ENCODE measurements around the gene MYF6. TPM values are rescaled to one million over a fixed set of nuclear protein-coding genes. Genes with fewer than 3 reads are reported as not detected.
"Not testable (repeated sequence)": the region's sequence is repeated elsewhere in the genome, so short reads cannot be mapped to it uniquely, and the experiment has no call there.

The MYF6 gene
- polyA plus RNA-seq (ENCODE audit: insufficient read length in 12 of 12) = 100 to 1,000 TPM in 5 of 12 donors, 10 to 100 TPM in 6, not detected in 1; 39.5 to 122 (median 87.7) TPM
- long read RNA-seq, donor 1 = 0 reads
- long read RNA-seq, donor 2, transcript MYF6-201 (3 exons, 1,465 nt) = major isoform, 59 of 69 reads
- long read RNA-seq, donor 2, partial matches to known transcripts = 10 of 69 reads
- long read RNA-seq, donor 2, other reads (novel, unspliced or antisense) = 0 of 69 reads
- long read RNA-seq, donor 3, transcript MYF6-201 (3 exons, 1,465 nt) = major isoform, 33 of 33 reads
- long read RNA-seq, donor 3, partial matches to known transcripts = 0 of 33 reads
- long read RNA-seq, donor 3, other reads (novel, unspliced or antisense) = 0 of 33 reads
- long read RNA-seq, donor 4, transcript MYF6-201 (3 exons, 1,465 nt) = major isoform, 22 of 28 reads
- long read RNA-seq, donor 4, partial matches to known transcripts = 6 of 28 reads
- long read RNA-seq, donor 4, other reads (novel, unspliced or antisense) = 0 of 28 reads
- long read RNA-seq, donor 5 = 0 reads
- long read RNA-seq, donor 6, transcript MYF6-201 (3 exons, 1,465 nt) = major isoform, 34 of 34 reads
- long read RNA-seq, donor 6, partial matches to known transcripts = 0 of 34 reads
- long read RNA-seq, donor 6, other reads (novel, unspliced or antisense) = 0 of 34 reads
- long read RNA-seq, donor 7, transcript MYF6-201 (3 exons, 1,465 nt) = major isoform, 26 of 33 reads
- long read RNA-seq, donor 7, partial matches to known transcripts = 7 of 33 reads
- long read RNA-seq, donor 7, other reads (novel, unspliced or antisense) = 0 of 33 reads
- long read RNA-seq, donor 8, transcript MYF6-201 (3 exons, 1,465 nt) = major isoform, 73 of 95 reads
- long read RNA-seq, donor 8, partial matches to known transcripts = 22 of 95 reads
- long read RNA-seq, donor 8, other reads (novel, unspliced or antisense) = 0 of 95 reads
- long read RNA-seq, donor 9, transcript MYF6-201 (3 exons, 1,465 nt) = major isoform, 27 of 32 reads
- long read RNA-seq, donor 9, partial matches to known transcripts = 5 of 32 reads
- long read RNA-seq, donor 9, other reads (novel, unspliced or antisense) = 0 of 32 reads
- long read RNA-seq, donor 10, transcript MYF6-201 (3 exons, 1,465 nt) = major isoform, 72 of 97 reads
- long read RNA-seq, donor 10, partial matches to known transcripts = 25 of 97 reads
- long read RNA-seq, donor 10, other reads (novel, unspliced or antisense) = 0 of 97 reads
- long read RNA-seq, donor 11, transcript MYF6-201 (3 exons, 1,465 nt) = major isoform, 38 of 56 reads
- long read RNA-seq, donor 11, partial matches to known transcripts = 18 of 56 reads
- long read RNA-seq, donor 11, other reads (novel, unspliced or antisense) = 0 of 56 reads

DNA sequence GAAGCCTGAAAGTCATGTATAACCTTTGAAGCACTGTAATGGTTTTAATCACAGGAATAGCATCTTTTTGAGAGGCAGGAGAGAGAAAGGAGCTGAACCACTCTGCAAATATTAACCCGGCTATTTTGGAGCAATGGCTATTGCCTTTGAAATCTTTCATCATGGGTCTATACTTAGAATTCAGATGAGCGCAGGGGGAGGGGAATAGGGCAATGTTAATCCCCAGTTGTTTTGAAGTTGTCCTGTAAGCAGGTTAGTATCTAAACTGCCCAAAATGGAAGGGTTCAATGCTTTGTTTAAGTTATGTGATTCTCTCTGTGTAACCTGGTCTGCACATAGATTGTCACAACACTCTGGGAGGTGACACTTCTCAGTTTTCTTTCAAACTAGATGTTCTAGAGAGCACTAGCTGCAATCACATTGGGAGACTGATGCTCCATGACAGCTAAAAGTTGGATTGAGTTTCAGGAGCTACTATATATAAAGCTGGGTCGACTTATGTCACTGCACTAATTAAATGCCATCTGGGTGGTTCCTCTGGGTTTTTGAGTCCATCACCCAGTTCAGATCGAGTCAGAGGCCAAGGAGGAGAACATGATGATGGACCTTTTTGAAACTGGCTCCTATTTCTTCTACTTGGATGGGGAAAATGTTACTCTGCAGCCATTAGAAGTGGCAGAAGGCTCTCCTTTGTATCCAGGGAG is at the start of gene MYF6:
Gene MYF6, plus strand, starts transcription at position 509 of the 704 bp plus-strand sequence. Its CDS starts 86 bp downstream, at position 595.
- no peak for DNase-seq

DNA sequence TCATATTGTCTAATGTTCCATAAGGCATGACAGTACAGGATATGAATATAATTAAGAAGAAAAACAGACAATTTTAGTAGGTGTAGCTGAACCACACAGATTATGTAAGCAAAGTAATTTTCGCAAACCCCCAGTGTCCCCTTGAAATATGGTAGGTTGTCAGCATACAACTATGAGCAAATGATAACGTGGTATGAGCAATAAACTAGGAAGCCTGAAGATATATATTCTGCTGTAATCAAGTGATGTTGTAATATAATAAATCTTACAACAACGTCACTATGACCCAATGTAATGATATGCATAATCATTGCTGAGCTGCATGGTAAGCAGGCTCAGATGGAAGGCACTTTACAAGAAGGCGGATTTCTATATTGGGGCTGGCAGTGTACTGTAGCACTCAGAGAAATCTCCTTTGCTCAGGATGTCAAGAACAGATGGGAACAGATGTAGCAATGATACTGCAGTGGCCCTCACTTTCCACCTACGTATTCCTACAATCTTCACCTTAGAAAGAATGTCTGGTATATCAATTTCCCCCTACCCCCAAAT is 47.8 kb upstream of the MYF6 start:
- no peak for DNase-seq

DNA sequence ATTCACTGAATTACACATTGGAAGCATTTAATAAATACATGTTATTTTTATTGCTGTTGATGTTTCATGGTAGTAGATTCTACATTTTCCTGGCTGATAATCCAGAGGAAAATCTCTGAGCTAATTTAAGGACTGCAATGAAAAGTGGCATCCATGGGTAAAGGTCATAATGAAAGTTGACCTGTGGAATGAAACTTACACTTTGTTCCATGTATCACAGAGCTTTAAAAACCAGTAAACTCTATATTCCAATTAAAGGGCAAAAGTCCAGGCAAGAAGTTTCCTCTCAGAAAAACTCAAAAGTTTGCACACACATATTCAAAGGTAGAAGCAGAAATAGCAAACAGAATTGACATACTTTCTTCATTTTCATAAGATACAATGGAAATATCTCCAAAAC is 44.8 kb upstream of the MYF6 start:
- DNase-seq = no peak

DNA sequence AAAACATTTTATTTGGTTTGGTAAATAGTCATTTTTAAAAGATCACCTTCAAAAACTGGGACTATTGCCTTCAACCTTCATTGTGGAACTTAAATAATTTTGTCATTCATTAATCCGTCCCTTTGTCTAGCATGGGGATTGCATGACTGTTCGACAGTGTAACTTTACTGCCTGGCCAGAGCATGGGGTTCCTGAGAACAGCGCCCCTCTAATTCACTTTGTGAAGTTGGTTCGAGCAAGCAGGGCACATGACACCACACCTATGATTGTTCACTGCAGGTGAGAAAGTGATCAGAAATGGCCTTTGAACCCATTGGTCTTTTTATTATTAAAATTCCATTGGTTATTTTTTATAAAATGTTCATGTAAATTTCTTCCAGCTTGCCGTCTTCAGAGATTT is 37.2 kb upstream of the MYF6 start:
- no peak for DNase-seq

DNA sequence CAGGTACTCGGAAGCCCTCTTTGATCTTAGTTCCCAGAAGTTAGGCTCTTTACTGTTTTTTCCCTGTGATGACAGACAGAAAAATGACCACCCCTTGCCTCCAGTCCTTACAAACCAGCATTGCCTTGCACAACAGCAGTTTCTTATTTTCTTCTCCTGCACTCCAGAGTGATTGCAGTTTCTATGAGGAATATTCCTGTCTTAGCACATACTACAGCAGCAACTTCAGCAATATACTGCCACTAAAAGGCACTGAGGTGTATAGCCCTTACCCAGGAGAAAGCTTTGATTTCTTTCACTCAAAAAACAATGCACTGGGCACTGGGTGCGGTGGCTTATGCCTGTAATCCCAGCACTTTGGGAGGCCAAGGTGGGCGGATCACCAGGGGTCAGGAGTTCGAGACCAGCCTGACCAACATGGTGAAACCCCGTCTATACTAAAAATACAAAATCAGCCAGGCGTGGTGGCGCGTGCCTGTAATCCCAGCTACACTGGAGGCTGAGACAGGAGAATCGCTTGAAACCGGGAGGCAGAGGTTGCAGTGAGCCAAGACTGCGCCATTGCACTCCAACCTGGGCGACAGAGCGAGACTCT is 31.3 kb upstream of the MYF6 start:
- not testable (repeated sequence) for DNase-seq

DNA sequence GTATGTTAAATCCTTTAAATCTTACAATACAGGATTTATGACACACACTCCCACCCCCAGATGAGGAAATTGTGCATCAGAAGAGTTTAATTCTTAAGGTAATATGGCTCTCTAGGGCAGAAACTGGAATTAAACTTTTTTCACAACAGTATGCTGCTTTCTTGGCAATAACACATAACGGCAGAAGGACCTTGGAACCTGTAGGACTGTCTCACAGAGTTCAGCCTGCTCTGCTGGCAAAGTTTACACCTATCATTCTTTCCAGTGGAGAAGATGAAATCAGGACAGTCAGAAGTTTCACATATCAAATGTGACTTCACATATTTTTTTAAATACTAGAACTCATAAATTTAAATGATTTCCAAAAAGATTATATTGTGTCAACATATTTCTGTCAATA is 30.6 kb upstream of the MYF6 start:
- no peak for DNase-seq

DNA sequence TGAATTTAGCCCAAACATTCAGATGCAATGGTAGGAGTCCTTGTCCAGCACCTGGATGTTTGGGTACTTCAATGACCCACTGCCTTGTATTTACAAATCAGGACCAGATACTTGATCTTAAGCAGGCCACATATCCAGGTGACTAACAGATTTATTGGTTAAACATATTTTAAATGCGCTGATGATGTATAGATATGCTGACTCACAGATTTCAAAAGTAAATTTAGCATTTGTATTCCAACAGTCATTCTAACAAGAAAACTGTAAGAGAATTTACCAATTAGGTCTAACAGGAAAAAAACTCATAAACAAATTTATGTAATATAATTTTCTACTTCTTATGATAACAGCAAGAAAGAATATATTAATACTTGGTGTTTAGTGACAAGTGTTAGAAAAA is 29.4 kb upstream of the MYF6 start:
- no peak for DNase-seq

DNA sequence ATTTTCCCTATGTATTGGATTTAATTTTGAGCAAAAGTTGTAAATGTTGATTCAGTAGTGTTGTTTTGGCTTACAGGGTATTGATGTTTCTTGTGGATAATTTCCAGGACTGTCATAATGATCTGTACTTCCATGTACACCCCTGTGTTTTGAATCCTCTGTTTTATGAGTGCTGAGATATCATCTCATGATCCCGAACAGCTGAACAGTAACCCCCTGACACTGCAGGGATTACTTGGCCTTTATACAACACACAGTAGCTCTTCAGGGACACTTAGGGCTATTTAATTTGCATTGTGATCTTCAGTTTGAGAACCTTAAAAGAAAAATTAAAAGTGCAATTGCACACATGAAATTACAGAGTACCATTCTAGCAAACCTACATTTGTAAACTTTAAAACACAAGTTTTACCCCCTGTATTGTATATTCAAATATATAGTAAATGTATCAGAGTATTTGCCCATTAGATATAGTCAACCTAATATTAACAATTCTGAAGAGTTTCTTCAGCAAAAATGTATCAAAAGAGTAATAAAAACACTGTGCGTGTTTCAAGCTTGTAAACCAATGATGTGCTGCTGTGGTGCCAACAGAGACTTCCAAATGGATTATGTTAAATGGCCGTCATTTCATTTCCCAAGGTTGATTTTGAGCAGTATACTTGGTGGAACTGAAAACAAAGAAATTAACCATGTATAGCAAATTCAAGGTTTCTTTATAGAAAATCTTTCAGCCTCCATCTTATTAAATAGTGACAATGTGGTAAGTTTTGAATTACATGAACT is 27.9 kb upstream of the MYF6 start:
- no peak for DNase-seq

DNA sequence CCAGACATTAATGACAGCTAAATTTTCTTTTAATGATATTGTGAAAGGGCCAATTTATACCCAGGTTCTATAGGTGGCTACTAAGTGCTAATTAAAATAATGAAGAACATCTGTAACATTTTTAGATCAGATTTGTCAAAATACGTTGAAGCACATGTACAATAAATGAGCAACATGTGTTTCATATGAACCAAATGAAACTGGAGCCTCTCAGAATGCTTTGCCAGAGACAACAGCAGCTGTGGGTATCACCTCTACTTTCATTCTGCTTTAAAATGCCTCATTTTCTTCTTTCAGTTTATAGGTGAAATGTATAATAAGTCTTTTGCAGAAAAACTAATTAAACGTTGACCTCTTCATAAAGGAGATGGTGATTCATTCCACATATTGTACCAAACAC is 26.1 kb upstream of the MYF6 start:
- DNase-seq = no peak

DNA sequence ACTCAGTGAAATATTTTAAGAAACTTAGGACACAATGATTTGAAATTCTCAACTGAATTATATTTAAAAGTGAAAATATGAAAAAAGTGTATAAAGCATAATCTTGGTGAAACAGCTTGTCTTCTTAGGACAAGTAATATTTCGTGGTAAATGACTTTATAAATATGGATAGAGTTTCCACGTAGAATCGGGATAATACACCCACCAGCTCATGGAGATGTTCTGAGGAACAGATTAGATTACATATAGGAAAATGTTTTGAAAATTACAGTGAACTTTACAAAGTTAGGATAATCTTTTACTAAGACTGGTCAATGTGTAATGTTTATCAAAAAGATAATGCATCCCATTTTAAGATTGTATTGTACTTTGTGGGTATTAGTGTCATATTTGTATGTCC is 25.6 kb upstream of the MYF6 start:
- DNase-seq = no peak

DNA sequence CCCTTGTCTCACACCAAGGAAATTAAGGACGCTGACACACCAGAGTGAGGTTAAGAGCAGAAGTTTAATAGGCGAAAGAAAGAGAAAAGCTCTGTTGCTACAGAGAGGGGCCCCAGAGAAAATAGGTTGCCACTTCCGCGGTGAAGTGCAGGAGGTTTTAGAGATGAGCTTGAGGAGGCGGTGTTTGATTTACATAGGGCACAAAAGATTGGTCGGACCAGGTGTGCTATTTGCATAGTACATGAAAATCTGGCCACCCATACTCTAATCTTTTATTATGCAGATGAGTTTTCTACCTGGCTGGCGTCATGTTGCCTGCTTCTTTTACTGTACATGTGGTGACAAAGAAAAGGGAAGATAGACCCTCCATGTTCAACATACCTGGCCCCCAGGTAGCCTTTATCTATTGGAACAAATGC is 23.3 kb upstream of the MYF6 start:
- DNase-seq = no peak

DNA sequence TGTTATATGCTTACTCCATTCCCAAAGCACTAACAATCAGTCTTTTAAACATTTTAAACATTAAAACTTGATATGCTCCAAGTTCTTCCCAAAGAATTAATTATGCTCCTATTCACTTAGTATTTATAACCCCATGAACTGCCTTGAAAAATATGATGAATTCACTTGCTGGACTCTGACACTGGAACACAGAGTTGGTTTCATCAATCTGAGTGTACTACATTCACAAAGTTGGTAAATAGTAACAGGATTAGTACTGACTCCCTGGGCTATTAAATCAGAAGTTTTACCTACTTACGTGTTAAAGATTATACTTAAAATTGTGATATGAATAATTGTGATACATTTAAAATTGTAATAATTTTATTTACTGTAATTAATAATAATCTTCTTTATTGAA is 17.3 kb upstream of the MYF6 start:
- DNase-seq = no peak

DNA sequence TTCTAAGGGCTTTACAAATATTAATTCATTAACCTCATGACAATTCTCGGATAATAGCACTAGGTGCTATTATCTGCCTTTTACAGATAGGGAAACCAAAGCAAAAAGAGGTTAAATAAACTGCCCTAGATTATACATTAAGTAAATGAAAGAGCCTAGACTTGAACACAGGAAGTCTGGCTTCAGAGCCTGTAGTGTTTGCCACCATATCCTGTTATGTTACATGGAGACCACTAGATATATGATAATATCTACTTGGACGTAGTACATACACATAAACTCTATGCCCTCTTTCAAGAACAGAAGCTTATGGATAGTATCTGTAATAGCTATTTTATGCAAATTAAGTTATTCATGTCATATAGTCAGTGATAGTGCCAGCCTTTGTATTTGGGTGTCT is 16.9 kb upstream of the MYF6 start:
- DNase-seq = no peak

DNA sequence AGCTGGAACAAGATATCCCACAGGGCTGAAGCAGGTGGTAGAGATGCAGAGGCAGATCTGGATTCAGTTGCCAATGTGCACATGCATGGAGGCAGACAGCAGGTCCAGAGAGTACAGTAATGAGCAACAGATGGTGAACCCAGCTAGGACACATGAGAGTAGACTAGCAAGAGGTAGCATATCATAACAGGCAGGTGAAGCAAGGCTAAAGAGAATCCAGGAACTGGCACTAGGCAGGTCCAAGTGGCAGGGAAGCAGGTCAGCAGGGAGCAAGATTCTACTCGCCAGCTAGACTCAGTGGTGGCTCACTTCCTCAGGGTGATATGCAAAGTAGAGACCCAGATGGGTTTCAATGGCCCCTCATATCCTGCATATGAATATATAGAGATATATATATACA is 15.3 kb upstream of the MYF6 start:
- DNase-seq = no peak

DNA sequence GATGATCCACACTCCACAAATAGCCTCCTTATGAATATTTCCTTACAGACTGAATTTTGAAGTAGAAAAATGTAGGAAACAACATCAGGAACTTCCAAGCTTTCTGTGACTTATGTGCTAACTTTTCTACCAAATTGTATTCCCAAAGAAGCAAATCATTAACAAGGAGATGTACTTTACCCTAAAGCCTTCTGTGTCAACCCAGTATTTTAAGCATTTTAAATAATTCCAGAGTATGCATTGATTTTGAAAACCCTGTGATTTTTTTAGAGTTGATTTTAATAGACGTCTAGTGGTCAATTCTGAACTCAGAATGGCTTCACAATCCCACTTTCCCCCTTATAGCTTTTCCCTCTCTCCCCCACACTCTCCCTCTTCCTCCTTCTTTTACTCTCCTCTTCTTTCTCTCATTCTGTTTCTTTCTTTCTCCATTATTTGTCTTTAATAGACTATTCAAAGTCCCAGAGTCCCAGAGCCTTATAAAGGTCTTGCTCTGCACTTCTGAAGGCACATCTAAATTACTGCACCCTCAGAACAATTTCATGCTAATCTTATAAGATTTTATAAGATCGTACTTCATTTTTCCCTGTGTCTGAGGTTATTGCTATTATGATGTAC is 10.1 kb upstream of the MYF6 start:
- no peak for DNase-seq

DNA sequence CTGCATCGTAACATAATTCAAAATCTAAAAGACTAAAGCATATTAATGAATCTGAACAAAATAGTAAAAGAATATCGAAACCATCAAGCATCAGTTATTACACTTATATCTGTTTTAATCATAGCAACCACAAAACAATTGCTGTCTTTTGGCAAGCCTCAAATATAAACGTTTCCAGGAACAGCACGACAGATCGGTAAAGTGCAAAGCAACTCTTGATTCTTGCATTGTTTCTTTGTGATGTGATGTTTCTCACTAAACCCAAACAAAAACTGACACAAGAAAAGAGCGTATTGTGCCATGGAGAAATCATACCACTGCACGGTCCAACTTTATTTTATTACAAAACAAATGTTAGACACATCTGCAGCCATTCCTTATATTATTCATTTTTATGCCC is 9.2 kb upstream of the MYF6 start:
- no peak for DNase-seq

DNA sequence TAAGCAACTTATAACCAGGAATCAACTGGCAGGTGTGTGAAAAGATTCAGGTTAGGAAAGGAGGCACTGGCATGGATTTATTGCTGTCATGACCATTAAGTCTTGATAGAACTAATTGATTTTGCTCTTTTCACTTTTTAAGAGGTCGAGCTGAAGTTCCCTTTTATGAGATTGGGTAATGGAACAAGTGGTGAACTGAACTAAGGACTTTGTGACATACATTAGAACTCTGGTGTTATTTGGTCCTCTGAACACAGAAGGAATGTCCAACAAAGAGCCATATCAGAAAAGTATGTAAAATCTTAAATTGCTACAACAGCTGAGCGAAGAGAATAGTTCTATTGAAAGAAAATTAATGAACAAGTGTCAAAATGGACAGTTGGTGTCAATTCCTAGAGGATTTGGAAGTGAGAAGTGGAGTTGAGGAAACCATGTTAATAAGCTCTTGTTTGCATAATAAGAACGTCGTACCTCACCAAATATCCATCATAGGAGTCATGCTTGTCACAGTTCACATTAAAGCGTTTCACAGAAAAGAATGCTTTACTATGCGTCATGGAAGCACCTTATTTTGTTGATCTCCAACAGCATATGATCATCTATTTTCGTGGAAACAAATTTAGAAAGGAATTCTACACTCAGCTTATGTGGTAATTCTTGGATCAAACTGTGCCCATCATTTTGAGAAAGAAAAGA is 8.4 kb upstream of the MYF6 start:
- no peak for DNase-seq

DNA sequence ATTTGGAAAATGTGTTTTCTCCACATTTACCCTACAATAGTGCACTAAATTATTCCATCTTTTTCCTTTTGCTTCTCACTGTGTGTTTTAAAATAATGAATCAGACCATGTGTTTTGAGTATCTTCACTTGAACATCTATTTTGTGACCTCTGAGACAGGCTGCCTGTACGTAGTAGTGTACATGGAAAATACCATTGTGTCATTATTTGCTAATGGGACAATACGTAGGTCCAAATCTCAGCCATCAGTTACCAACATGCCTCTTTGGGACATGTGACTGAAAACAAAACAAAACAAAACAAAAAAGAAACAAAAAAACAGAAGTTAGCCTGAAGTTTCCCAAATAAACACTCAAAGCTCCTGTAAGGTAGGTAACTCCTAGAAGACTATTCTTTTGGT is 7.1 kb upstream of the MYF6 start:
- no peak for DNase-seq

DNA sequence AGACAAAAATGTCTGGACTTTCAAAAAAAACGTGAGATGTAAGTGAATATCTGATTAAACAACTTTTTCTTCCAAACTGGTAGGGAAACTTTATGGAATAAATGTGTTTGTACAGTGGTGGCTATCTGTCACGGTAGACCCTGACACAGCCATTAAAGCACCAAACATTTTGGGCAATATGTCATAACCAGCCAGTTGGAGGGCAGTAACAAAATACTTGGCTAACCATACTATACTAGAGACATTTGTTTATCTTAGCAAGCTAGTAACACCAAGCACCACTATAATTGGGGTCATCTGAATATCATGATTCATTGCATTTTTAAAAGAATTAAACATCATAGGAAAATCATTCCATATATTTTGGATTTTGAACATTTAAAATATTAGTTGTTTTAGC is 6.0 kb upstream of the MYF6 start:
- DNase-seq = no peak

Measured in muscle of arm (tissue), 14 donors.